ENCODE data around the gene ZNF436. TPM values are rescaled to one million over a fixed set of nuclear protein-coding genes. Genes with fewer than 3 reads are reported as not detected.
A peak's percentile ranks its signal among the peaks of the same experiment; 100 is the strongest.
"Not testable (repeated sequence)": the region's sequence is repeated elsewhere in the genome, so short reads cannot be mapped to it uniquely, and the experiment has no call there.

ZNF436 gene
- total RNA-seq, 1 donor from 2014 or later = 13.3 TPM

- Mint-ChIP-seq H3K27me3 (ENCODE audit: unreplicated experiment) (peaks cover 5% of the 10 kb centered on the region), H3K36me3 (ENCODE audit: unreplicated experiment) (peaks cover 14% of the 10 kb centered on the region), H3K9me3 (ENCODE audit: unreplicated experiment) (peaks cover 4% of the 10 kb centered on the region), H3K4me3 (ENCODE audit: unreplicated experiment) (no peak overlapping the region), H3K4me1 (ENCODE audit: low read depth, unreplicated experiment) (peaks cover 4% of the 10 kb centered on the region), H3K27ac (ENCODE audit: unreplicated experiment) (no peak overlapping the region)
- no peak for TF ChIP-seq CTCF (IDR thresholded peaks at IDR 0.05; ENCODE audit: partially characterized antibody, unreplicated experiment)
- no peak for DNase-seq
These were observed 7.5 kb upstream of the ZNF436 start for GRCh38 chr1:23376890-23377811.

GRCh38 chr1:23374079-23374735 lies 4.6 kb upstream of the ZNF436 start:
- H3K9me3 Mint-ChIP-seq (ENCODE audit: unreplicated experiment); H3K27me3 Mint-ChIP-seq (ENCODE audit: unreplicated experiment); H3K4me3 Mint-ChIP-seq (ENCODE audit: unreplicated experiment); DNase-seq; H3K27ac Mint-ChIP-seq (ENCODE audit: unreplicated experiment): not testable (repeated sequence)
- Mint-ChIP-seq H3K4me1 (ENCODE audit: low read depth, unreplicated experiment) (peaks cover 17% of the 10 kb centered on the region), H3K36me3 (ENCODE audit: unreplicated experiment) (peaks cover 17% of the 10 kb centered on the region)

GRCh38 chr1:23371987-23372880 lies 2.6 kb upstream of the ZNF436 start:
- H3K4me1 Mint-ChIP-seq (ENCODE audit: low read depth, unreplicated experiment) = peaks cover 19% of the 10 kb centered on the region
- peaks cover 14% of the 10 kb centered on the region for H3K9me3 Mint-ChIP-seq (ENCODE audit: unreplicated experiment)
- peaks cover 21% of the 10 kb centered on the region for H3K36me3 Mint-ChIP-seq (ENCODE audit: unreplicated experiment)
- DNase-seq = peak; percentile 46
- no peak for TF ChIP-seq CTCF (IDR thresholded peaks at IDR 0.05; ENCODE audit: partially characterized antibody, unreplicated experiment)
- H3K27ac Mint-ChIP-seq (ENCODE audit: unreplicated experiment) = peak overlapping the region; percentile 96
- peaks cover 10% of the 10 kb centered on the region for H3K27me3 Mint-ChIP-seq (ENCODE audit: unreplicated experiment)
- peak overlapping the region; percentile 67 for H3K4me3 Mint-ChIP-seq (ENCODE audit: unreplicated experiment)

GRCh38 chr1:23370709-23371584 lies 1.3 kb upstream of the ZNF436 start:
- H3K4me3 Mint-ChIP-seq (ENCODE audit: unreplicated experiment) = peak overlapping the region; percentile 96
- H3K27ac Mint-ChIP-seq (ENCODE audit: unreplicated experiment) = peak overlapping the region; percentile 98
- peaks cover 15% of the 10 kb centered on the region for H3K9me3 Mint-ChIP-seq (ENCODE audit: unreplicated experiment)
- H3K27me3 Mint-ChIP-seq (ENCODE audit: unreplicated experiment) = peaks cover 10% of the 10 kb centered on the region
- no peak for TF ChIP-seq CTCF (IDR thresholded peaks at IDR 0.05; ENCODE audit: partially characterized antibody, unreplicated experiment)
- H3K36me3 Mint-ChIP-seq (ENCODE audit: unreplicated experiment) = peaks cover 34% of the 10 kb centered on the region
- DNase-seq = peak; percentile 64
- peaks cover 21% of the 10 kb centered on the region for H3K4me1 Mint-ChIP-seq (ENCODE audit: low read depth, unreplicated experiment)
